Endothelial cell of umbilical vein (primary cell): ENCODE measurements around the gene ARID1B. TPM values are rescaled to one million over a fixed set of nuclear protein-coding genes. Genes with fewer than 3 reads are reported as not detected.

Experiments used
- BruUV-seq: library from RNA; stranded (reverse); fragments of 400-500 nt; replicated peaks from 2 replicates; lab custom pipeline; 2021; lab: Mats Ljungman, UMichigan
- CTCF ChIA-PET: fragments of 300-600, 350-600 bp; sonication (Branson Sonifier 250); formaldehyde crosslinking; loops from one replicate; lab custom pipeline; 2021; ENCODE audit warnings: antibody characterized with exemption, inconsistent platforms; lab: Charles Lee
- POLR2A ChIA-PET: fragments of 300-600, 350-600 bp; sonication (Branson Sonifier 250); formaldehyde crosslinking; loops from one replicate; lab custom pipeline; 2021; ENCODE audit warnings: antibody characterized with exemption, inconsistent platforms; lab: Charles Lee
- DNase-seq: peaks from one replicate; pipeline ENCODE4 v3.0.0-alpha.2; 2011; ENCODE audit warnings: low read depth, low spot score
- FAIRE-seq: peaks from 2 replicates; lab custom pipeline; 2011; peaks lifted over from hg19 to GRCh38; lab: Jason Lieb, UNC
- H2AFZ ChIP-seq: 2 replicates; pipeline ENCODE4 v1.6.0; 2012; ENCODE audit warnings: low read depth, low read length, control low read depth, inconsistent platforms
- H3K27ac ChIP-seq: 2 replicates; pipeline ENCODE4 v1.5.1; 2011; ENCODE audit warnings: low read depth, mild to moderate bottlenecking, control low read depth, low read length, moderate library complexity; ENCODE audit not compliant: insufficient read depth
- H3K27me3 ChIP-seq, 2 experiments: 2 replicates each; pipeline versions ENCODE4 v1.6.0 to v1.6.1; 2011; ENCODE audit warnings: low read length in 2 of 2, mixed read lengths in 1 of 2; ENCODE audit not compliant: control insufficient read depth in 2 of 2, insufficient read depth in 2 of 2
- H3K36me3 ChIP-seq, 2 experiments: 2 replicates in 1 of 2; 3 replicates in 1 of 2; pipeline ENCODE4 v1.5.1; 2011; ENCODE audit warnings: low read length in 2 of 2, mild to moderate bottlenecking in 1 of 2, moderate library complexity in 1 of 2; ENCODE audit not compliant: control insufficient read depth in 2 of 2, insufficient read depth in 2 of 2; ENCODE audit errors: extremely low read depth in 1 of 2
- H3K4me1 ChIP-seq: 3 replicates; pipeline ENCODE4 v1.5.1; 2011; ENCODE audit warnings: mild to moderate bottlenecking, low read length; ENCODE audit not compliant: control insufficient read depth, insufficient read depth; ENCODE audit errors: extremely low read depth
- H3K4me2 ChIP-seq: 2 replicates; pipeline ENCODE4 v1.6.1; 2011; ENCODE audit warnings: low read length, control low read depth, mixed read lengths; ENCODE audit not compliant: insufficient read depth
- H3K4me3 ChIP-seq, 3 experiments: fragments of 200-600 bp in 1 of 3; sonication (generic), shearing (Covaris generic) in 1 of 3; replicated peaks in 1 of 3; 2 replicates each; pipeline ENCODE4 v1.5.1; 2011 to 2016; ENCODE audit warnings: control low read depth in 3 of 3, low read length in 3 of 3, mild to moderate bottlenecking in 2 of 3, inconsistent platforms in 1 of 3, low read depth in 1 of 3, moderate library complexity in 1 of 3; ENCODE audit not compliant: insufficient read depth in 1 of 3
- H3K79me2 ChIP-seq: 2 replicates; pipeline ENCODE4 v1.6.0; 2012; ENCODE audit warnings: low read length, inconsistent platforms; ENCODE audit not compliant: control insufficient read depth, insufficient read depth
- H3K9ac ChIP-seq: replicated peaks from 2 replicates; pipeline ENCODE3; 2011; ENCODE audit warnings: low read length, control low read depth; ENCODE audit not compliant: insufficient read depth; ENCODE audit errors: extremely low read depth
- H3K9me1 ChIP-seq: replicated peaks from 3 replicates; pipeline ENCODE4 v1.6.0; 2011; ENCODE audit warnings: mild to moderate bottlenecking, low read length; ENCODE audit not compliant: control insufficient read depth, insufficient read depth; ENCODE audit errors: extremely low read depth
- H3K9me3 ChIP-seq: replicated peaks from 2 replicates; pipeline ENCODE4 v1.5.1; 2012; ENCODE audit warnings: low read length, inconsistent platforms; ENCODE audit not compliant: control insufficient read depth, insufficient read depth
- H4K20me1 ChIP-seq: replicated peaks from 2 replicates; pipeline ENCODE3; 2011; ENCODE audit warnings: mild to moderate bottlenecking, low read length; ENCODE audit not compliant: control insufficient read depth, insufficient read depth; ENCODE audit errors: extremely low read depth
- GATA2 ChIP-seq: IDR thresholded peaks from 2 replicates; pipeline ENCODE4 v1.7.0; 2011; ENCODE audit warnings: low read depth, mild to moderate bottlenecking, moderate library complexity, mixed read lengths, low read length; ENCODE audit not compliant: insufficient read length, insufficient read depth
- MYC ChIP-seq: IDR thresholded peaks from one replicate; pipeline ENCODE4 v1.6.1; 2011; ENCODE audit warnings: mild to moderate bottlenecking, low read depth, low read length
- POLR2A ChIP-seq: IDR thresholded peaks from 2 replicates; pipeline ENCODE4 v1.6.1; 2012; ENCODE audit warnings: low read depth, mild to moderate bottlenecking, control low read depth, low read length
- POLR2AphosphoS5 ChIP-seq: IDR thresholded peaks from 2 replicates; pipeline ENCODE4 v1.6.1; 2012; ENCODE audit warnings: low read depth, mild to moderate bottlenecking, control low read depth, low read length, moderate library complexity; ENCODE audit not compliant: insufficient read depth
- dilution Hi-C: fragments of 300-500 bp; cut with MboI; formaldehyde crosslinking; loops from one replicate; pipeline ENCODE4 v1.15.0; 2019; ENCODE audit warnings: low sequenced_read_pairs; ENCODE audit not compliant: extremely low pct_ligation_motif_present
- intact Hi-C: fragments of 100-400 bp; cut with micrococcal nuclease; formaldehyde crosslinking; loops from one replicate; pipeline ENCODE4 v1.10.0; 2022
- polyA plus RNA-seq, 4 experiments: library from polyadenylated mRNA; depleted of rRNA in 3 of 4; stranded (reverse) in 3 of 4; unstranded in 1 of 4; fragments of >200 nt; gene quantifications; 2 replicates each; pipeline versions ENCODE4 v1.2.1 to v1.2.3, GENCODE V29; 2011 to 2012; ENCODE audit warnings: missing spikeins in 1 of 4
- total RNA-seq: library from RNA; stranded (reverse); gene quantifications from 2 replicates; pipeline ENCODE4 v1.2.3, GENCODE V29; 2021
- TF ChIP-seq, protein P1 (sequence below), 2 donors: IDR thresholded peaks; 1 replicate in 1 of 2; 2 replicates in 1 of 2; pipeline ENCODE4 v1.5.1; 2011; ENCODE audit warnings: low read length in 2 of 2, mild to moderate bottlenecking in 2 of 2, moderate library complexity in 2 of 2, control low read depth in 1 of 2, inconsistent platforms in 1 of 2, low read depth in 1 of 2; ENCODE audit not compliant: insufficient read depth in 1 of 2; ENCODE audit errors: extremely low read depth in 1 of 2

Gene ARID1B
- total and polyA plus RNA-seq, 2 donors (not counting 3 experiments of a cell fraction or from before 2014, with no cell fraction given), result 21.8 to 89.5 TPM

DNA sequence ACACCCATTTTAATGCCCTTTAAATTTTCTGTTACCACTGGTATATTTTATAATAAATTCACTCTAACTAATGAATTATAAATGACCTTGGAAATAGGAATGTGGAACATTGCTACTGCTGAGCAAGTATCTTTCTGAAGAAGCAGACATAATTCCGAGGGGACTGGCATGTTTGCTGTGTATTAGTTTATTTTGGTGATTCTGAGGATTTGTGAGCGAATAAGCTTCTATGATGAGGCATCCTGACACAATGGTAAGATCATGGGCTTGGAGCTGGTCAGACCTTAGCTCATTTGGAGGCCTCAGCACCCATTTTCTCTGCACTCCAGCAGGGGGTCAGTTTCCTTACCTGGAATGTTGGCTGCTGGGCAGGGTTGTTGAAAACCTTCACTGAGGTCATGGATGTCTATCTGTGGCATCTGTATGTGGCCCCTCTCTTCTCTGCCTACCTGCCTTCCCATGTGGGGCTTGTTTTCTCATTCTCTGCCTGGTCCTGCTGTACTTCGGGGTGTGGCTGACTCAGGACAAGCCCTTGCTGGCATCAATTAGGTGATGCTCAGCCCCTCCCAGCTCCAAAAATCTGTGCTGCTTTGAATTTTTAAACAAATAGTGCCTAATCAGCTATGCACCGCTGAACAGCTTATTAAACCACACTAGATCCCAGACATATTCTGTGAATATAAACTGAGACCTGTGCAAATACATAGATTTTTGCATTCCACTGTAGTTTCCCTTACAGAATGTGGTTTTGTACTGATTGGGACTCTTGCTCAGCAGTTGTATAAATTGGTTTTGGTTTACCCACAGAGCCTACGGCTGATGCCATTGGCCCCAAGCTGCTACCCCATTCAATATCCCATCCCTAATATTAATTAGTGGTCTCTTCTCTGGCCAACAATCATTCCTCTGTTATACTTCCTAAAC is 10.7 kb downstream of the ARID1B start:
- dilution Hi-C loops, result no loop called here
- no peak overlapping the region for H3K9ac ChIP-seq
- H3K9me1 ChIP-seq, result no peaks in the 10 kb centered on the region
- H3K9me3 ChIP-seq, result no peaks in the 10 kb centered on the region
- no peaks in the 10 kb centered on the region for H3K27me3 ChIP-seq
- CTCF ChIA-PET, result interaction anchor here (1.0 to 1.8 kb wide), 2 partner anchors 8 to 13 kb away, joined by 5 to 8 read pairs; no protein-coding TSS in a partner anchor
- TF ChIP-seq, protein P1, sequence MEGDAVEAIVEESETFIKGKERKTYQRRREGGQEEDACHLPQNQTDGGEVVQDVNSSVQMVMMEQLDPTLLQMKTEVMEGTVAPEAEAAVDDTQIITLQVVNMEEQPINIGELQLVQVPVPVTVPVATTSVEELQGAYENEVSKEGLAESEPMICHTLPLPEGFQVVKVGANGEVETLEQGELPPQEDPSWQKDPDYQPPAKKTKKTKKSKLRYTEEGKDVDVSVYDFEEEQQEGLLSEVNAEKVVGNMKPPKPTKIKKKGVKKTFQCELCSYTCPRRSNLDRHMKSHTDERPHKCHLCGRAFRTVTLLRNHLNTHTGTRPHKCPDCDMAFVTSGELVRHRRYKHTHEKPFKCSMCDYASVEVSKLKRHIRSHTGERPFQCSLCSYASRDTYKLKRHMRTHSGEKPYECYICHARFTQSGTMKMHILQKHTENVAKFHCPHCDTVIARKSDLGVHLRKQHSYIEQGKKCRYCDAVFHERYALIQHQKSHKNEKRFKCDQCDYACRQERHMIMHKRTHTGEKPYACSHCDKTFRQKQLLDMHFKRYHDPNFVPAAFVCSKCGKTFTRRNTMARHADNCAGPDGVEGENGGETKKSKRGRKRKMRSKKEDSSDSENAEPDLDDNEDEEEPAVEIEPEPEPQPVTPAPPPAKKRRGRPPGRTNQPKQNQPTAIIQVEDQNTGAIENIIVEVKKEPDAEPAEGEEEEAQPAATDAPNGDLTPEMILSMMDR (IDR thresholded peaks at IDR 0.05; ENCODE audit: extremely low read depth in 1 of 2, insufficient read depth in 1 of 2, low read depth in 1 of 2, low read length in 2 of 2), result no peak
- no peak for TF ChIP-seq POLR2AphosphoS5
- no peak for TF ChIP-seq GATA2
- TF ChIP-seq MYC, result no peak
- TF ChIP-seq POLR2A, result no peak
- POLR2A ChIA-PET, result no interaction called here
- no peak overlapping the region for H3K4me2 ChIP-seq
- H3K4me3 ChIP-seq, result no peak overlapping the region
- peaks cover 2 to 3% of the 10 kb centered on the region in 2 experiments for H3K36me3 ChIP-seq
- no TSS peak for BruUV-seq
- no peak overlapping the region for H2AFZ ChIP-seq
- peaks cover 17% of the 10 kb centered on the region for H3K4me1 ChIP-seq
- DNase-seq (no peak), FAIRE-seq (no peak)
- H4K20me1 ChIP-seq, result peaks cover 15% of the 10 kb centered on the region
- peaks cover 98% of the 10 kb centered on the region for H3K79me2 ChIP-seq
- H3K27ac ChIP-seq, result no peak overlapping the region
- intact Hi-C loops, result loop anchor here (10.0 kb wide), 1 partner anchor 623 kb away; no protein-coding TSS in a partner anchor
